Retina (tissue), 1 donor: Measurements from ENCODE around the gene CHMP3.

ENCODE experiments used
- DNase-seq: peaks from one replicate; pipeline ENCODE4 v3.0.0-alpha.2; 2016

Gene CHMP3

DNA sequence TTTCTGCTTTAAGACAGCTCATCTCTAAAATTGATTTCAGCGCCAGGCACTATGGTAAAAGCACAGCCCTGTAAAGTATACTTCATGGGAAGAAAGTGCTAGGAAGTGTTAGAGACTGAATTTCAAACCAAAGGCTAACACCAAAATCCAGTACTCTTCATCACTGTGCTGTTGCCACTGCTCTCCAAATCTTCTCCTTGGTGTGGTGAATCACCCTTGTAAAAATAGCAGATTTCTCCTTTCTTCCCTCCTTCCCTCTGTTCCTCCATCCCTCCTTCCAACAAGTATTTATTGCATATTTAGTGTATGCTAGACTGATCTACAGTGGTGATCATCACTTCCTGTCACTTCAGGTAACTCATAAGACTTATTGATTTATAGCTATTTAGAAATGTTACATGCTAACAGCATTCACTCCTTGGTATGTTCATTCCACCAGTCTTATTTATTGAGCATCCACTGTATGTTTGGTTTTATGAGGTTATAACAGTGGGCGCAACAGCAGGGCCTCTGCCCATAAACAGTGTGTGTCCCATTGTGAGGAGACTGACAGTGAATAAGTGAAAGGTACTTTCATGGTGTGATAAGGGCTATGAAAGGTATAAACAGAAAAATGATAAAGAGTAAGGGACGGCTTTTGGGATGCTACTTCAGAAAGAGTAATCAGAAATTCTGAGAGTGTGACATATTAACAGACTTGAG, 102.0 kb downstream of the CHMP3 start:
- no peak for DNase-seq

DNA sequence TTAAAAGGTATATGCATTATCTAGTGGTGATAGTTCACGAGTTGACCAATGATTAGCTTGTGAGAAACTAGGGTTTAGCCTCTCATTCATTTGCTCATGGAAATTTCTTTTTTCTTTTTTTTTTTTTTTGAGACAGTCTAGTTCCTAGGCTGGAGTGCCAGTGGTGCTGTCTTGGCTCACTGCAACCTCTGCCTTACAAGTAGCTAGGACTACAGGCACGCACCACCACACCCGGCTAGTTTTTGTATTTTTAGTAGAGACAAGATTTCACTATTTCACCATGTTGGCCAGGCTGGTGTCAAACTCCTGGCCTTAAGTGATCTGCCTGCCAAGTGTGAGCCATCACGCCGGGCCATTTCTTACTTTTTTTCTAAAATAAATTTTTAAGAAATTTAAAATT, 108.1 kb downstream of the CHMP3 start:
- no peak for DNase-seq

DNA sequence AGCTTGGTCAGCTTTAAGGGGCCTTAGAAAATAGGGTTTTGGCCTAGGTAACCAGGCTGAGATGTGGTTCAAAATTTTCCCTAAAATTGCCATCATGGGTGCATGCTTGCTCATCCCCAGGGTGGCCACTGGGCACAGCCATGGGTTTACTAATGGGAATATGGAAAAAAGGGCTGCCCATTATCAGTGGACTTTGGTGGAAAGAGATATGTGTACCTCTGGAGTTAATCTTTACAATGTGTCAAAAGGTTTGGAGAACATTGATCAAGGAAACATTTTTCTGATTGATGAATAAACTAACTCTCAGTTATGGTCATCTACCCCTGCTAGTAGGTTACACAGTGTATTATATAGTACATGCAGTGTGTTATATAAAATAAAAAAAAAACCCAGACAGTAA, 109.0 kb downstream of the CHMP3 start:
- no peak for DNase-seq

DNA sequence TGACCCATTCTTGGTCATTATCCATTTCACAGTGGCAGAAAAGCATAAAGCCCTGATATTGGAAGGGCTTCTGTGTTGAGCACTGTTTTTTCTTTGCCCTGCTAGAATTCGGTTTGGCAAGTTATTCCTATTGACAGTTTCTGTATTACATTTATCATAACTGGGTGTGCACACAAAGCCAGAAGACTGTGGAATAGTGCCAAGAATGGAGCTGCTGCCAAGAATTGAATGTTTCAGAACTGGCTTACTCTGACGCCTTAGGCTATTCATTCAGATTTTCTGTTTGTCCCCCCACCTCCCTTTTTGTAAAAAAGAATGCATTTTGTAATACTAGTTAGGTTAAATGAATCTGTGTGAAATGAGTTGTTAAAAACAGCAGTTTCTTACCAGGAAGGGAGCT, 109.4 kb downstream of the CHMP3 start:
- no peak for DNase-seq
